ENCODE results near the gene KRTAP12-1. TPM values are rescaled to one million over a fixed set of nuclear protein-coding genes. Genes with fewer than 3 reads are reported as not detected.

Gene KRTAP12-1
- total and polyA plus RNA-seq, 9 of the 15 experiments (the other 6 are each of a cell fraction or from before 2014, with no cell fraction given): not detected

GRCh38 chr21:44694776-44695175, 12.8 kb upstream of the KRTAP12-1 start (continued):
- TF ChIP-seq, protein P1, sequence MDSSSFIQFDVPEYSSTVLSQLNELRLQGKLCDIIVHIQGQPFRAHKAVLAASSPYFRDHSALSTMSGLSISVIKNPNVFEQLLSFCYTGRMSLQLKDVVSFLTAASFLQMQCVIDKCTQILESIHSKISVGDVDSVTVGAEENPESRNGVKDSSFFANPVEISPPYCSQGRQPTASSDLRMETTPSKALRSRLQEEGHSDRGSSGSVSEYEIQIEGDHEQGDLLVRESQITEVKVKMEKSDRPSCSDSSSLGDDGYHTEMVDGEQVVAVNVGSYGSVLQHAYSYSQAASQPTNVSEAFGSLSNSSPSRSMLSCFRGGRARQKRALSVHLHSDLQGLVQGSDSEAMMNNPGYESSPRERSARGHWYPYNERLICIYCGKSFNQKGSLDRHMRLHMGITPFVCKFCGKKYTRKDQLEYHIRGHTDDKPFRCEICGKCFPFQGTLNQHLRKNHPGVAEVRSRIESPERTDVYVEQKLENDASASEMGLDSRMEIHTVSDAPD (CRISPR knock-in tag; IDR thresholded peaks at IDR 0.05): no peak

DNA sequence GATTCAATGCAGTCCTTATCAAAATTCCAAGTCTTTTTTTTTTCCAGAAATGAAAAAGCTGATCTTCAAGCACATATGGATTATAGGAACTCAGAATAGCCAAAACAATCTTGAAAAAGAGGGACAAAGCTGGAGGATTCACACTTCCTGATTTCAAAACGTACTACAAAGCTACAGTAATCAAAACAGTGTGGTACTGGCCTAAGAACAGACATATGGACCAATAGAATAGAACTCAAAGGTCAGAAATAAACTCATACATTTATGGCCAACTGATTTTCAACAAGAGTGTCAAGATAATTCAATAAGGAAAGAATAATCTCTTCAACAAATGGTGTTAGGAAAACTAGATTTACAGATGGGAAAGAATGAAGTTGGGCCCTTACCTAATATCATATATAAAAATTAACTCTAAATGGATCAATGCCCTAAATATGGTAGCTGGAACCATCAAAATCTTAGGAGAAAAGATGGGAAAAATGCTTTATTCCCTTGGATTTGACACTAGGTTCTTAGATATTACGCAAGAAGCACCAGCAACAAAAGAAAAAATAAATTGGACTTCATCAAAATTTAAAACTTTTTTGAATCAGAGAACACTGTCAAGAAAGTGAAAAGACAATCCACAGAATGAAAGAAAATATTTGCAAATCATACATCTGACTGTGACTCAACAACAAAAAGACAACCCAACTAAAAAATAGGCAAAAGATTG, 11.0 kb upstream of the KRTAP12-1 start:
- Histone ChIP-seq H3K4me3 (no peak overlapping the region), H3K27me3 (ENCODE audit: control insufficient read depth in 2 of 2, insufficient read depth in 2 of 2, low read length in 2 of 2) (peaks cover 15 to 42% of the 10 kb centered on the region in 2 experiments; a peak in 3 of 5 replicates), H3K9ac (ENCODE audit: insufficient read depth in 1 of 2, low read depth in 2 of 2, low read length in 2 of 2) (no peak overlapping the region), H3K9me1 (ENCODE audit: control insufficient read depth, insufficient read depth, low read length) (no peaks in the 10 kb centered on the region), H3K4me2 (ENCODE audit: insufficient read depth, low read length) (no peak overlapping the region), H3K27ac (ENCODE audit: extremely low read depth, low read depth, low read length) (no peak overlapping the region), H3K79me2 (ENCODE audit: control insufficient read depth, insufficient read depth, low read length) (no peaks in the 10 kb centered on the region), H3K4me1 (replicated peaks in 1 of 2; ENCODE audit: control insufficient read depth in 2 of 2, insufficient read depth in 2 of 2, low read length in 2 of 2) (no peaks in the 10 kb centered on the region), H3K9me3 (replicated peaks; ENCODE audit: control insufficient read depth, insufficient read depth, low read depth, low read length) (no peaks in the 10 kb centered on the region; the same call in 1 of the 2 replicates), H4K20me1 (replicated peaks; ENCODE audit: control insufficient read depth, insufficient read depth, low read length) (no peaks in the 10 kb centered on the region), H2AFZ (ENCODE audit: low read depth, low read length) (no peak overlapping the region), H3K36me3 (ENCODE audit: control insufficient read depth, insufficient read depth, low read length) (no peaks in the 10 kb centered on the region)
- no TSS peak for BruUV-seq (replicated peaks)
- in situ Hi-C loops (cut with MboI) (no loop called here), intact Hi-C loops (cut with micrococcal nuclease) (no loop called here)
- DNase-seq (ENCODE audit: extremely low read depth in 1 of 4, low spot score in 3 of 4): no peak
- ChIA-PET POLR2A (interaction anchor here (0.6 to 1.1 kb wide), 2 partner anchors 11 to 16 kb away, joined by 3 read pairs; partner anchors contain the start of gene KRTAP12-1), CTCF (ENCODE audit: low intra/inter-chr PET ratio) (no interaction called here)
- no peak for TF ChIP-seq CEBPG (CRISPR knock-in tag; IDR thresholded peaks at IDR 0.05)
- TF ChIP-seq CEBPG (tag; conservative IDR thresholded peaks at IDR 0.05 in 1 of 2, IDR thresholded peaks at IDR 0.05 in 1 of 2): peak; percentile 62 to 84
- peak; percentile 75 for TF ChIP-seq RBM25 (IDR thresholded peaks at IDR 0.05; ENCODE audit: low read depth, low read length, severe bottlenecking)
- peak; percentile 64 for TF ChIP-seq CEBPB (tag; IDR thresholded peaks at IDR 0.05)
- no peak for TF ChIP-seq GABPA (tag; conservative IDR thresholded peaks at IDR 0.05; ENCODE audit: low read depth)
- WGBS (ENCODE audit: insufficient coverage, low coverage, missing lambda C conversion rate): 16% methylated on average over 2 of the region's 2 CpGs
- no peak for FAIRE-seq
- ATAC-seq: no peak
